ENCODE measurements around the gene KLF6.

DNA sequence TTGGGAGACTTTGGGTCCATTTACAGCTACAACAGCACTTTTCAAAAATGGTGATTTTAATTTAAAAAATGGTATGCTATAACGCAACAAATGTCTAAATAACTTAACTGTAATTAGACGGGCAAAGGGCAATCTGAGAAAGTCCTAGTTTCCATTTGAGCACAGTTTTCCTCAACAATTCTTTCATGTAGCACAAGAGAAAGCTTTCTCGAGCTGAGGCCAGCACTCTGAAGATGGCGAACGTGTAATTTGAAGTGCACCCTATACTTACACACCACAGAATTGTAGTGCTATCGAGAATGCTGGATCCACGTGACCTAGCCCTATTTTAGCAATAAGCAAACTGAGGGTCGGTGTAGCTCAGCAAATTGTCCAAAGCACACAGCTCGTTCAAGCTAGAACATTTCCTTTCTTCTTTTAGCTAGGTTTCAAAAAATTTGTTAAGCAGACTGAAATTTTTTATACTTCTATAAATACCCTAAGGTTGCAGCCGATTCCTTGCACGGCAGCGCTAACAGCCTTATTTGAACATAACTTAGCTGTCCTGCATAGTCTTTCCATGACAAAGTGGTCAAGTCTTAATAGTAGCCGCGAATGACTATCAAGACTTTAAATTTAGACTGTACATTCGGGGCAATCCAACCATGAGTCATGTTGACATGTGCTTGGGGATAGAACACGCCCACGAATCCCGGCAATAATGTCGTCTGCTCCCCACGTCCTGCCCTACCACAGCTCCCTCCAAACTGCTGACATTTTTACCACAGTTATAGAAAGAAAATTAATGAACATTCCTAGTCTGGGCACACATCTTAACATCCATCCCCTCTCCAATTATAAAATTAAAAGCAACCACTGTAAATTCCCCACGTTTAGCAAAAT, 10.0 kb downstream of the KLF6 start:
- TF ChIP-seq, protein P1, sequence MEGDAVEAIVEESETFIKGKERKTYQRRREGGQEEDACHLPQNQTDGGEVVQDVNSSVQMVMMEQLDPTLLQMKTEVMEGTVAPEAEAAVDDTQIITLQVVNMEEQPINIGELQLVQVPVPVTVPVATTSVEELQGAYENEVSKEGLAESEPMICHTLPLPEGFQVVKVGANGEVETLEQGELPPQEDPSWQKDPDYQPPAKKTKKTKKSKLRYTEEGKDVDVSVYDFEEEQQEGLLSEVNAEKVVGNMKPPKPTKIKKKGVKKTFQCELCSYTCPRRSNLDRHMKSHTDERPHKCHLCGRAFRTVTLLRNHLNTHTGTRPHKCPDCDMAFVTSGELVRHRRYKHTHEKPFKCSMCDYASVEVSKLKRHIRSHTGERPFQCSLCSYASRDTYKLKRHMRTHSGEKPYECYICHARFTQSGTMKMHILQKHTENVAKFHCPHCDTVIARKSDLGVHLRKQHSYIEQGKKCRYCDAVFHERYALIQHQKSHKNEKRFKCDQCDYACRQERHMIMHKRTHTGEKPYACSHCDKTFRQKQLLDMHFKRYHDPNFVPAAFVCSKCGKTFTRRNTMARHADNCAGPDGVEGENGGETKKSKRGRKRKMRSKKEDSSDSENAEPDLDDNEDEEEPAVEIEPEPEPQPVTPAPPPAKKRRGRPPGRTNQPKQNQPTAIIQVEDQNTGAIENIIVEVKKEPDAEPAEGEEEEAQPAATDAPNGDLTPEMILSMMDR (IDR thresholded peaks at IDR 0.05; ENCODE audit: poor library complexity, severe bottlenecking) = no peak
- TF ChIP-seq EZH2 (IDR thresholded peaks at IDR 0.05; ENCODE audit: borderline replicate concordance, insufficient read depth, low read length, poor library complexity, severe bottlenecking) (no peak), POLR2AphosphoS5 (IDR thresholded peaks at IDR 0.05) (peak; percentile 61), TAF1 (IDR thresholded peaks at IDR 0.05; ENCODE audit: low read depth) (no peak)
- TF ChIP-seq, protein P2, sequence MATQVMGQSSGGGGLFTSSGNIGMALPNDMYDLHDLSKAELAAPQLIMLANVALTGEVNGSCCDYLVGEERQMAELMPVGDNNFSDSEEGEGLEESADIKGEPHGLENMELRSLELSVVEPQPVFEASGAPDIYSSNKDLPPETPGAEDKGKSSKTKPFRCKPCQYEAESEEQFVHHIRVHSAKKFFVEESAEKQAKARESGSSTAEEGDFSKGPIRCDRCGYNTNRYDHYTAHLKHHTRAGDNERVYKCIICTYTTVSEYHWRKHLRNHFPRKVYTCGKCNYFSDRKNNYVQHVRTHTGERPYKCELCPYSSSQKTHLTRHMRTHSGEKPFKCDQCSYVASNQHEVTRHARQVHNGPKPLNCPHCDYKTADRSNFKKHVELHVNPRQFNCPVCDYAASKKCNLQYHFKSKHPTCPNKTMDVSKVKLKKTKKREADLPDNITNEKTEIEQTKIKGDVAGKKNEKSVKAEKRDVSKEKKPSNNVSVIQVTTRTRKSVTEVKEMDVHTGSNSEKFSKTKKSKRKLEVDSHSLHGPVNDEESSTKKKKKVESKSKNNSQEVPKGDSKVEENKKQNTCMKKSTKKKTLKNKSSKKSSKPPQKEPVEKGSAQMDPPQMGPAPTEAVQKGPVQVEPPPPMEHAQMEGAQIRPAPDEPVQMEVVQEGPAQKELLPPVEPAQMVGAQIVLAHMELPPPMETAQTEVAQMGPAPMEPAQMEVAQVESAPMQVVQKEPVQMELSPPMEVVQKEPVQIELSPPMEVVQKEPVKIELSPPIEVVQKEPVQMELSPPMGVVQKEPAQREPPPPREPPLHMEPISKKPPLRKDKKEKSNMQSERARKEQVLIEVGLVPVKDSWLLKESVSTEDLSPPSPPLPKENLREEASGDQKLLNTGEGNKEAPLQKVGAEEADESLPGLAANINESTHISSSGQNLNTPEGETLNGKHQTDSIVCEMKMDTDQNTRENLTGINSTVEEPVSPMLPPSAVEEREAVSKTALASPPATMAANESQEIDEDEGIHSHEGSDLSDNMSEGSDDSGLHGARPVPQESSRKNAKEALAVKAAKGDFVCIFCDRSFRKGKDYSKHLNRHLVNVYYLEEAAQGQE (IDR thresholded peaks at IDR 0.05; ENCODE audit: borderline replicate concordance) = no peak

Data from neural cell (in vitro differentiated cells).